Chondrocyte (in vitro differentiated cells): Measurements from ENCODE around the gene SYNE1. TPM values are rescaled to one million over a fixed set of nuclear protein-coding genes. Genes with fewer than 3 reads are reported as not detected.

Experiments
- DNase-seq: peaks from one replicate; pipeline ENCODE4 v3.0.0; 2021; ENCODE audit warnings: mixed read lengths, low spot score
- H3K27ac Mint-ChIP-seq: one replicate; pipeline ENCODE4 v1.8.0; 2021; ENCODE audit warnings: mild to moderate bottlenecking, moderate library complexity, mixed read lengths; ENCODE audit not compliant: unreplicated experiment
- H3K27me3 Mint-ChIP-seq: 2 replicates; pipeline ENCODE4 v1.8.0; 2021; ENCODE audit warnings: low read depth, mixed read lengths
- H3K36me3 Mint-ChIP-seq: 2 replicates; pipeline ENCODE4 v1.8.0; 2021; ENCODE audit warnings: low read depth, mixed read lengths
- H3K4me1 Mint-ChIP-seq: 2 replicates; pipeline ENCODE4 v1.8.0; 2021; ENCODE audit warnings: low read depth, mild to moderate bottlenecking, mixed read lengths
- H3K4me3 Mint-ChIP-seq: one replicate; pipeline ENCODE4 v1.8.0; 2021; ENCODE audit warnings: mild to moderate bottlenecking, moderate library complexity, mixed read lengths; ENCODE audit not compliant: unreplicated experiment
- H3K9me3 Mint-ChIP-seq: 2 replicates; pipeline ENCODE4 v1.8.0; 2021; ENCODE audit warnings: low read depth, mixed read lengths
- CTCF ChIP-seq: fragments of 200-600 bp; sonication (generic); IDR thresholded peaks from 2 replicates; pipeline ENCODE4 v1.5.0; 2021; ENCODE audit warnings: antibody characterized with exemption, mild to moderate bottlenecking, moderate library complexity
- total RNA-seq: library from RNA; stranded (reverse); gene quantifications from 3 replicates; pipeline ENCODE4 v1.2.1, GENCODE V29; 2021

Gene SYNE1
- total RNA-seq, 1 donor from 2014 or later, result 151 TPM

- Mint-ChIP-seq H3K36me3 (no peaks in the 10 kb centered on the region), H3K27ac (no peak overlapping the region)
These were observed 42.5 kb downstream of the SYNE1 start for GRCh38 chr6:152594701-152595100.

GRCh38 chr6:152588456-152588855 is 48.7 kb downstream of the SYNE1 start:
- Mint-ChIP-seq H3K36me3 (no peaks in the 10 kb centered on the region), H3K4me3 (no peak overlapping the region), H3K4me1 (no peaks in the 10 kb centered on the region), H3K27me3 (peaks cover 10% of the 10 kb centered on the region), H3K9me3 (peaks cover 7% of the 10 kb centered on the region), H3K27ac (no peak overlapping the region)
- no peak for TF ChIP-seq CTCF
- no peak for DNase-seq

More at GRCh38 chr6:152594701-152595100, 42.5 kb downstream of the SYNE1 start:
- DNase-seq, result no peak
- no peak for TF ChIP-seq CTCF
- H3K9me3 Mint-ChIP-seq, result peaks cover 7% of the 10 kb centered on the region
- peaks cover 9% of the 10 kb centered on the region for H3K27me3 Mint-ChIP-seq
- no peaks in the 10 kb centered on the region for H3K4me1 Mint-ChIP-seq
- H3K4me3 Mint-ChIP-seq, result no peak overlapping the region

GRCh38 chr6:152587473-152587872 is 49.7 kb downstream of the SYNE1 start:
- Mint-ChIP-seq H3K27me3 (peaks cover 10% of the 10 kb centered on the region), H3K36me3 (no peaks in the 10 kb centered on the region), H3K27ac (no peak overlapping the region), H3K4me3 (no peak overlapping the region), H3K9me3 (peaks cover 7% of the 10 kb centered on the region), H3K4me1 (no peaks in the 10 kb centered on the region)
- DNase-seq, result no peak
- no peak for TF ChIP-seq CTCF

- Mint-ChIP-seq H3K27ac (no peak overlapping the region), H3K36me3 (no peaks in the 10 kb centered on the region), H3K27me3 (peaks cover 12% of the 10 kb centered on the region), H3K9me3 (no peaks in the 10 kb centered on the region), H3K4me1 (no peaks in the 10 kb centered on the region), H3K4me3 (no peak overlapping the region)
- no peak for TF ChIP-seq CTCF
- DNase-seq, result no peak
These were observed 51.9 kb downstream of the SYNE1 start for GRCh38 chr6:152585236-152585635.

GRCh38 chr6:152583888-152584287 is 53.3 kb downstream of the SYNE1 start:
- H3K4me1 Mint-ChIP-seq, result no peaks in the 10 kb centered on the region
- DNase-seq, result no peak
- H3K27me3 Mint-ChIP-seq, result peaks cover 12% of the 10 kb centered on the region
- H3K36me3 Mint-ChIP-seq, result no peaks in the 10 kb centered on the region
- TF ChIP-seq CTCF, result no peak
- no peak overlapping the region for H3K4me3 Mint-ChIP-seq
- no peak overlapping the region for H3K27ac Mint-ChIP-seq
- no peaks in the 10 kb centered on the region for H3K9me3 Mint-ChIP-seq
